CD1c-positive myeloid dendritic cell (primary cell): ENCODE data around the gene CTSG.
"Not testable (repeated sequence)": the region's sequence is repeated elsewhere in the genome, so short reads cannot be mapped to it uniquely, and the experiment has no call there.

Experiments
- DNase-seq: peaks from one replicate; pipeline ENCODE4 v3.0.0-alpha.2; 2016; ENCODE audit errors: extremely low spot score

Gene CTSG

DNA sequence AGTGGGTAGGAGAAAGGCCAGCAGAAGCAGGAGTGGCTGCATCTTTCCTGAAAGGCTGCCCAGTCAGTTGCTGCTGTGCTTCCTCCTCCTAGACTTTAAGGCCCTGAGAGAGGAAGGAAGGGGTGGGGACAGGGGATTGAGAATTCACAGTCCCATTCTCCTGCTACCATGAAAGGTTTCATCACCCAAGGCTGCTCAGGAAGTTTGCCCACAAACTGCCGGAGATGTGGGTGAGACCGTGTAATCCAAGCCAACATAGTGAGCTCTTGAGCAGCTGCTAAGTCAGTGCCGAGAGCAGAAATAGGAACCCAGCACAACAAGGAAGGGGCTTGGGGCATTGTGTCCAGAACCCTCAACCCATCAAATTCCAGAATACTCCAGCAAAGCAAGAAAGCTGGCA, at the start of gene CTSG:
Gene CTSG, minus strand, starts transcription at position 69 of the 400 bp plus-strand sequence. Its CDS starts 27 bp downstream, at position 42.
- DNase-seq: peak; percentile 35

DNA sequence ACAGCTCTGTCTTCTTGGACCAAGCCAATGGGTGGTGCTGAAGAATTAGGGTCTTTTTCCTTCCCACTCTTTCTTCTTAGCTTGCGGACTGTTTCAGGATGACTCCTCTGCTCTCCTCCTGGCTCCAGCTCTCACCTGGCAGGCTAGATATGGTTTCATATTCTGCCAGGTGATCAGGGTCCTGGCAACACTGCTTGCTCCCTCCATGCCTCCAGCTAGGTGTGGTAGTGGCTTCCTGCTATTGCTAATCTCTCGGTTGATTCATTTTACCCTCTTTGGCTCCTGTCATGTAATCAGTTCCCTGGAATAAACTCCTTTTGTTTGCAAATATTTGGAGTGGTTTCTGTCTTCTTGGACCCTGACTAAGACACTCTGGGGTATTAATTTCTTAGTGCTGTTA, 37.7 kb upstream of the CTSG start:
- DNase-seq: no peak

DNA sequence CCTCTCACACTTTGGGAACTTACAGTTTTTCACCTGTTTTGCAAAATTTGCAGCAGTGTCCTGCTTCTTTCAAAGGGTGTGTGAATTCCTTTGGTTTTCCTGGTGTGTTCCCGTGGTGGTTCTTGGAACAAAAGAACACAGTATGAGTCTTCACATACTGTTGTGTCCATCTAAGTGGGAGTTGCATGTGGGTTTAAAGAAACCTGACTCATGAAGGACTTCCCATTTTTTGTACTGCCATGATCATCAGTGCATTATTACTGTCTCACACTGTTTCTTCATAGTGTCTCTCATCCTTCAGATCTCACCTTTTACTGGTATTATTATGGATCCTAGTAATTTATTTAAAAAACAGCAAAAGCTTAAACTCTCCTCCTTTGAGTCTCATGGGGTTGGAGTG, 37.2 kb upstream of the CTSG start:
- peak; percentile 77 for DNase-seq

GRCh38 chr14:24612196-24612595, 36.1 kb upstream of the CTSG start:
- DNase-seq: peak; percentile 26

GRCh38 chr14:24609655-24610344, 33.8 kb upstream of the CTSG start, which contains the start of gene GZMH:
TSS of gene GZMH (minus strand) at chr14:24609685. CDS start at chr14:24609613, 72 bp downstream.
- DNase-seq: no peak

DNA sequence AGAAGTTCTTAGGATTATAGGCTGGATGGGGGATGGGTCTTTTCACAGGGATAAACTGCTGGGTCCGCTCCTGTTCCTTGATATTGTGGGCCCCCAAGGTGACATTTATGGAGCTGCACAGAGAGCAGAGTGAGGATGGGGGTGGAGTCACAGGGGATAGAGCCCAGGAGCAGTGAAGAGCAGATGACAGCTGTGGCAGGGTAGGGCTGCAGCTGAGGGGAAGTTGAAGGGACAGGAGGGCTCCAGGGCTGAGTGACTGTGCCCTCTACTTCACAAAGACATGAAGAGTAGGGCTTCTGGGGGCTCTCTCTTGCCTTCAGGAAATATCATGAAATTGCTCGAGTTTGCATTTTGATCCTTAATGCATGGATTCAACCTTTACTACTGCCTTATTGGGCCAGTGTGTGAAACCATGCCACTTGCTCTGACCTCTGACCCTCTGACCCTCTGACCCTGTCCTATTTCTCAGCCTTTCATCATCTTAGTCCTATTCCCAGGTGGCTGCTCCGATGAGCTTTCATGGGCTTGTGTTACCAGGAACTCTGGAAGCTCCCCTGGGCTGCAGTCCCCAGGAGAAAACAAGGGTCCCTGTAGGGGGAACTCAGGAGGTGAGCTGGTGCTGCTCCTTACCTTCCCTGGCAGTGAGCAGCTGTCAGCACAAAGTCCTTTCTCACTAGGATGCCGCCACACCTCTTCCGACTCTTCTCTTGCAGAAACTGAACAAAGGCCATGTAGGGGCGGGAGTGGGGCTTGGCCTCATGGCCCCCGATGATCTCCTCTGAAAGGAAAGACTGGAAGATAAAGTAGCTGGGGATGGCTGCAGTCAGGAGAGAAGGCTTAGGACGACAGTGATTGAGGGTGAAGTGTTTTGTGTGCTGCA, 31.8 kb upstream of the CTSG start:
- no peak for DNase-seq

DNA sequence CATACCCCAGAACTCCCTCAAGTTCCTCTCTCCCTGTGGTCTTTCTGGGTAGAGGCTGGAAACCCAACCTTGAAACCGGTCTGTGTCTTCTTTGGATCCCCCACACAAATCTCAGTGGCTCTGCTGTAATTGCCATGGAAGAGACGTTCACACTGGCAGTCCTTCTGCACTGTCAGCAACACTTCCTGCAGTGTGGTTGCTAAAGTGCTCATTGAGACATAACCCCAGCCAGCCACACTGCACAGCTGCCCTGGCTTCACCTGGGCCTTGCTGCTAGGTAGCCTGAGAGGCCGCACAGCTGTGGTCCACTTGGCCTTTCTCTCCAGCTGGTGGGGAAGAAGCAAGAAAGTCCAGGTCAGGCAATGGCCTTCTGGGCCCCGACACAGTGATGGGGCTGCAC, 31.0 kb upstream of the CTSG start:
- DNase-seq: no peak

GRCh38 chr14:24606297-24606696, 30.2 kb upstream of the CTSG start:
- DNase-seq: no peak

DNA sequence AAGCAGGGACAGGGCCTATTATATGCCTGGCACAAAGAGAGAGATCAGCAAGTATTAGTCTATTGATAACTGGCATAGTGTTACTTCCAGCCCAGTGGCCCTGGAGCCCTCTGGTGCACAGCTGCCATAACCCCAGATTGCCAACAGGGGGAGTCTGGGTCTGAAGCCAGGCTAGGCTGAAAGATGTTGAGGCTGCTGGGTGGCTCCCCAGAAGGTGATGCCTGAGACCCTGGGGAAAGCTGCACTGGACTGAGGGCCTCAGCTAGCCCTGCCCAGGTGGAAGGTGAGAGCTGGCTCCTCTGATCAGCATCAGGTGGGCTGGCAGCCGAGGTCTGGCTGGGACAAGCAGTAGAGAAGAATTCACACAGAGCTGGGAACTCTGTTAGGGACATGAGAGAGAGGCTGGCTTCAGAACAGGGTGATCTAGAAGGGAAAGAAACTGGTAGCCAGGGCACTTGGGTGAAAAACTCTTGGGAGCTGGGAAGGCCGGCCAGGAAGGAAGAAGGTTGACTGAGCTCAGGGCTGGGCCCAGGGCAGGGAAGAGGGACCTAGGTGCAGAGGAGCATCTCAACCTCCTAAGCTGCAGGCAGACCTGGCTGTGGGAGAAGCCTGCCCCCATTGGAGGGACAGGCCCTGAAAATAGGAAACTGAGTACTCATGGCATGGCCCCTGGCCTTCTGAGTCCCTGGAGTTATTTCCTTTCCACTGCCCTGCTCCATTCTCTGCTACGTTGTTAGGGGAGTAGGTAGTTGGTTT, 29.6 kb upstream of the CTSG start:
- peak; percentile 55 for DNase-seq

GRCh38 chr14:24597403-24597802, 21.4 kb upstream of the CTSG start:
- DNase-seq: no peak

GRCh38 chr14:24595073-24595808, 19.2 kb upstream of the CTSG start:
- no peak for DNase-seq

DNA sequence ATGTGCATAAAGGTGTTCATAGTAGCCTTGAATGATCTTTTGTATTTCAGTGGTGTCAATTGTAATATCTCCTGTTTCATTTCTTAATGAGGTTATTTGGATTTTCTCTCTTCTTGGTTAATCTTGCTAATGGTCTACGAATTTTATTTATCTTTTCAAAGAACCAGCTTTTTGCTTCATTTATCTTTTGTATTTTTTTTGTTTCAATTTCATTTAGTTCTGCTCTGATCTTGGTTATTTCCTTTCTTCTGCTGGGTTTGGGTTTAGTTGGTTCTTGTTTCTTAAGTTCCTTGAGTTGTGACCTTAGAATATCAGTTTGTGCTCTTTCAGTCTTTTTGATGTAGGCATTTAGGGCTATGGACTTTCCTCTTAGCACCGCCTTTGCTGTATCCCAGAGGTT, 15.0 kb upstream of the CTSG start:
- DNase-seq: not testable (repeated sequence)

GRCh38 chr14:24584402-24584801, 8.4 kb upstream of the CTSG start:
- not testable (repeated sequence) for DNase-seq

GRCh38 chr14:24578558-24578957, 2.5 kb upstream of the CTSG start:
- no peak for DNase-seq

DNA sequence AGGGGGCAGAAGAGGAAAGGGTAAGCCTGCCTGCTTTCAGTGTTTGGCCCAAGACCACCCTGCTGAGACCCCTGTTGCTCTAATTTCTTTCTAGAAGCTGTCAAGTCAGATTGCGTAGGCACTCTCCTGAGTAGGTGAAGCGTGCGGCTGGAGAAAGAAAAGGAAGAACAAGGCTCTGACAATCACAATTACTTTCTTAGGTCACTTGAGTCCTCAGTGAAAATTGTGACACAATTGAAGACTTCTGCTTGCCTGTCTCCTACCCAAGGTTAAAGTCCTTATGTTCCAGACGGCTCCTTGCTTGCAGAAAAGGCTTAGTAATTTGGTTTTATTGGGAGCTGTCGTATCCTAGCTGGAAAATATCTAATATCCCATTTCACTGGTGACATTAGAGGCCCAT, 721 bp upstream of the CTSG start:
- DNase-seq: peak; percentile 22

DNA sequence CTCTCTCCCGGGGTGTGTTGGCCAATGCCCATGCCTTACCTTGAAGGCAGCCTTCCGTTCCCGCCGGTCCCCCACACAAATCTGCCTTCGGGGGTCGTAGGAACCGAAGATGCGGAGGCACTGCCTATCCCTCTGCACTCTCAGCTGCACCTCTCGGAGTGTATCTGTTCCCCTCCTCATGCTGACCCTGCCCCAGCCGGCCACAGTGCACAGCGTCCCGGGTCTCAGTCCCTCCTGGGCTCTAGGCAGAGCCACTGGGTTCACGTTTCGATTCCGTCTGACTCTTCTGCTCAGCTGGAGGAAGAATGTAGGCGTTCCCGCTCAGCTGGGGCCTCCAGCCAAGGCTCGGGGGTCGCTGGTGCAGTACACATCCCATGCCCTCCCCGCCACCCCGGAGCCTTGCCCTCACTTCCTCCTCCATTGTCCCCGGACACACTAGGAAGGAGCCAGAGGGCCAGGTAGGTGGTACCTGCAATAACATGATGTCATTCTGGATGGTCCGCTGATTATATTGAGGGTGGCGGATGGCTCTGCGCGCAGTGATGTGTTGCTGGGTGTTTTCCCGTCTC, 1.8 kb downstream of the CTSG start:
- no peak for DNase-seq

- no peak for DNase-seq
Measured at GRCh38 chr14:24566318-24566717, 9.7 kb downstream of the CTSG start.

- no peak for DNase-seq
Measured at GRCh38 chr14:24565766-24566165, 10.3 kb downstream of the CTSG start.

DNA sequence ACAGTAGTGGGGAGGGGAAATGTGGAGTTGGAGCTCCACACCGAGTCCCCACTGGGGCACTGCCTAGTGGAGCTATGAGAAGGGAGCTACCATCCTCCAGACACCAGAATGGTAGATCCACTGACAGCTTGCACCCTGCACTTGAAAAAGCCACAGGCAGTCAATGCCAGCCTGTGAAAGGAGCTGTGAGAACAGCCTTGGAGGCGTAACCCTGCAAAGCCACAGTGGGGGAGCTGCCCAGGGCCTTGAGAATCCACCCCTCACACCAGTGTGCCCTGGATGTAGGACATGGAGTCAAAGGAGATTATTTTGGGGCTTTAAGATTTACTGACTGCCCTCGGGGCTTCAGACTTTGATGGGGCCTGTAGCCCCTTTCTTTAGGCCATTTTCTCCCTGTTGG, 12.5 kb downstream of the CTSG start:
- no peak for DNase-seq

DNA sequence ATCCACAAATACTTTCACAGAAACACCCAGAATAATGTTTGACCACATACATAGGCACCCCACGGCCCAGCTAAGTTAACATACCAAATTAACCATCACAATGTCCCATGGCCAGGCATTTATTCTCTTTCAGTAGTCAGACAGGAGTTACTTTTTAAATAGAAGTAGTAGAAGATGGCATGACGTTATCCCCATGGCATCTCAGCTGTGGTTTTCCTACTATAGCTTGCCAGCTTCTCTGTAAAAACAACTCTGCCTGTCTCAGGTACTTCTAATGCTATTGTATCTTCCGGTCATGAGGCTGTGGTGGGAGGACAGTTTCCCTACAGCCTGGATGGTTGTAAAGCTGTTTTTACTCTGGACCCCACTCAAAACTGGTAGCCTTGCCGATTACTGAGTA, 19.3 kb downstream of the CTSG start:
- no peak for DNase-seq

GRCh38 chr14:24549064-24549463, 27.0 kb downstream of the CTSG start:
- not testable (repeated sequence) for DNase-seq
